Fibroblast of gingiva (primary cell): Measurements from ENCODE around the gene PITPNM3.
"Not testable (repeated sequence)": the region's sequence is repeated elsewhere in the genome, so short reads cannot be mapped to it uniquely, and the experiment has no call there.

Experiments used
- DNase-seq: peaks from one replicate; pipeline ENCODE4 v3.0.0-alpha.2; 2011; ENCODE audit warnings: low read depth

The PITPNM3 gene

GRCh38 chr17:6556121-6557039 lies at the start of gene PITPNM3:
Gene PITPNM3, minus strand, starts transcription at chr17:6556555. Its CDS starts 149 bp downstream, at chr17:6556406.
- no peak for DNase-seq

GRCh38 chr17:6605142-6605541 lies 48.8 kb upstream of the PITPNM3 start:
- DNase-seq, result no peak

DNA sequence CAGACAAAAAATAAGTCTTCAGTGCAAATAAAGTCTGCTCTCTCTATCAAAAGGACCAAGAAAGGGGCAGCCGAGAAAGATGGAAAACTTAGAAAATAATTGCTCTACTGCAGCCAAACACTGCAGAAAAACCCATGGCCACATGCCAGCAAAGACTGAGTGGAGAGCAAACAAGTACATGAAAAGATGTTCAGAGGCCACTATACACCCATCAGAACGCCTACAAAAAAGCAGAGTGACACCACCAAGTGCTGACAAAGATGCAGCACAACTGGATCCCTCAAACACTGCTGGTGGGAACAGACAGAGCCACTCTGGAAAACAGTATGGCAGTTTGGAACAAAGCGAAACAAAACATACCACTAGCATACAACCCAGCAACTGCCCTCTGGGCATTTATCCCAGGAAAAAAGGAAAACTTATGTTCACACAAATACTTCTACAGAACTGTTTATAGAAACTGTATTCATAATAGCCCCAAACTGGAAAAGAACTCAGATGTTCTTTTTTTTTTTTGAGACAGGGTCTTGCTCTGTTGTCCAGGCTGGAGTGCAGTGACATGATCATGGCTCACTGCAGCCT lies 47.5 kb upstream of the PITPNM3 start:
- DNase-seq, result peak; percentile 22

DNA sequence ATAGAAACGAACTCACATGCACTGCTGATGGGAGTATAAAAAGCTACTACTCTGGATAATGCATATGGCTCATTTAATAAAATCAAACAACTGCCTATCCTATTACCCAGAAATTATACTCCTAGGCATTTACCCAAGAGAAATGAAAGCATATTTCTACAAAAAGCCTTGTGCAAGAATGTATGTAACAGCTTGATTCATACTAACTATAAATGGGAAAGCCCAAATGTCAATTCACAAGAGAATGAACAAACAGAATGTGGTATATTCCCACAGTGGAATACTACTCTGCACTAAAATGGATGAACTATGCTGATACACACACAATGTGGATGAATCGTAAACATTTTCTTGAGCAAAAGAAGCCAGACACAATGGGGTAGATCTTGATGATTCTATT lies 45.8 kb upstream of the PITPNM3 start:
- peak; percentile 54 for DNase-seq

GRCh38 chr17:6599364-6599763 lies 43.0 kb upstream of the PITPNM3 start:
- DNase-seq, result peak; percentile 59

GRCh38 chr17:6597727-6598126 lies 41.4 kb upstream of the PITPNM3 start:
- DNase-seq, result no peak

- DNase-seq, result peak; percentile 81
Measured at GRCh38 chr17:6596941-6597340, 40.6 kb upstream of the PITPNM3 start.

- DNase-seq, result peak; percentile 19
Measured at GRCh38 chr17:6596511-6596910, 40.2 kb upstream of the PITPNM3 start.

DNA sequence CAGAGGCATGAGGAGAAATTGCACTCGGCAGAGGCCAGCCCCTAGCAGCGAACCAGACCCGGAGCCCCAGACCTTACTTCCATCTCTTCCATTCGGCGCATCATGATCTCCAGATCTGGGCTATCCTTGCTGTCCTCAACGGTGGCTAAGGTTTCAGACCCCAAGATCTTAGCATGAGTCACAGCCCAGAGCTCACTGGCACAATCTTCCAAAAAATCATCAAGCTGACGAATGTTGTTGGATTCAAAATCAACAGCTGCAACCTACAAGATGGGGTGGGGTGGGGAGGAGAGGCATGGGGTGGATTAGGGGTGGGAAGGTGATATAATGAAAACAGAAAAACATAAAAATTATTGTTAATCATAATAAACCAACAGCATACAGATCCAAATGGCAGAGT lies 39.7 kb upstream of the PITPNM3 start:
- peak; percentile 20 for DNase-seq

DNA sequence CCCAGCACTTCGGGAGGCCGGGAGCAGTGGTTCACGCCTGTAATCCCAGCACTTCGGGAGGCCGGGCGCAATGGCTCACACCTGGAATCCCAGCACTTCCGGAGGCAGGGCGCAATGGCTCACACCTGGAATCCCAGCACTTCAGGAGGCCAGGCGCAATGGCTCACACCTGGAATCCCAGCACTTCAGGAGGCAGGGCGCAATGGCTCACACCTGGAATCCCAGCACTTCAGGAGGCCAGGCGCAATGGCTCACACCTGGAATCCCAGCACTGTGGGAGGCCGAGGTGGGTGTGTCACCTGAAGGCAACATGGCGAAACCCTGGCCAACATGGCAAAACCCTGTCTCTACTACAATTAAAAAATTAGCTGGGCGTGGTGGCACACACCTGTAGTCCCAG lies 37.0 kb upstream of the PITPNM3 start:
- not testable (repeated sequence) for DNase-seq

GRCh38 chr17:6592173-6592572 lies 35.8 kb upstream of the PITPNM3 start:
- no peak for DNase-seq

GRCh38 chr17:6591599-6592158 lies 35.3 kb upstream of the PITPNM3 start:
- DNase-seq, result peak; percentile 80

- DNase-seq, result no peak
Measured at GRCh38 chr17:6589266-6589946, 33.1 kb upstream of the PITPNM3 start.

GRCh38 chr17:6588165-6588564 lies 31.8 kb upstream of the PITPNM3 start:
- no peak for DNase-seq

- DNase-seq, result no peak
Measured at GRCh38 chr17:6587310-6587709, 31.0 kb upstream of the PITPNM3 start.

DNA sequence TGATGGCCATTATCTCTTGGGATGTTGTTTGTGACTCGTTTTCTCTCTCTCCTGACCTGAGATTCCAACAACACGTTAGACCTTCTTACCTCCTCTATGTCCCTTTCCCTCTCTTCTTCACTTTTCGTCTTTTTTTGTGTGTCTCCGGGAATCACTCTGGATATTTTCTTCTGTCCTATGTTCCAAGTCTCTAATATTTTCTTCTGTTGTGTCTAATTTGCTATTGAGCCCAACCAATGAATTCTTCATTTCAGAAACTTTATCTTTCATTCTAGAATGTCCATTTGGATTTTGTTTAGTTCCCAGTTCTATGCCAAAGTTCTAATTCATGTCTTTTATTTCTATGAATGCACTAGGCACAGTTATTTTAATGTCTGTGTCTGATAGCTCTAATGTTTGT lies 27.1 kb upstream of the PITPNM3 start:
- no peak for DNase-seq

- DNase-seq, result no peak
Measured at GRCh38 chr17:6580625-6581024, 24.3 kb upstream of the PITPNM3 start.

- DNase-seq, result no peak
Measured at GRCh38 chr17:6578491-6578890, 22.1 kb upstream of the PITPNM3 start.

- no peak for DNase-seq
Measured at GRCh38 chr17:6577686-6578263, 21.4 kb upstream of the PITPNM3 start.

GRCh38 chr17:6576038-6576785 lies 19.9 kb upstream of the PITPNM3 start:
- no peak for DNase-seq

- no peak for DNase-seq
Measured at GRCh38 chr17:6575596-6575988, 19.2 kb upstream of the PITPNM3 start.
